ENCODE measurements around the gene STK10.

The STK10 gene

GRCh38 chr5:172104021-172104420 is 84.0 kb downstream of the STK10 start:
- Histone ChIP-seq H3K27me3 (ENCODE audit: low read depth, low read length) (no peaks in the 10 kb centered on the region), H3K4me1 (ENCODE audit: control insufficient read depth in 1 of 2, insufficient read depth in 2 of 2, low read length in 2 of 2) (peaks cover 5 to 14% of the 10 kb centered on the region in 2 donors), H3K9me3 (ENCODE audit: control insufficient read depth in 1 of 2, low read length in 2 of 2) (no peaks in the 10 kb centered on the region), H3K4me3 (ENCODE audit: low read depth in 1 of 2, low read length in 2 of 2) (no peak overlapping the region), H3K36me3 (ENCODE audit: control insufficient read depth in 1 of 2, insufficient read depth in 2 of 2, low read length in 2 of 2) (peaks cover 0 to 7% of the 10 kb centered on the region in 2 donors), H3K27ac (ENCODE audit: low read length) (peak overlapping the region; percentile 23)

GRCh38 chr5:172102913-172103626 is 85.0 kb downstream of the STK10 start:
- Histone ChIP-seq H3K36me3 (ENCODE audit: control insufficient read depth in 1 of 2, insufficient read depth in 2 of 2, low read length in 2 of 2) (peaks cover 0 to 7% of the 10 kb centered on the region in 2 donors), H3K4me1 (ENCODE audit: control insufficient read depth in 1 of 2, insufficient read depth in 2 of 2, low read length in 2 of 2) (peaks cover 5 to 14% of the 10 kb centered on the region in 2 donors), H3K9me3 (ENCODE audit: control insufficient read depth in 1 of 2, low read length in 2 of 2) (no peaks in the 10 kb centered on the region), H3K27me3 (ENCODE audit: low read depth, low read length) (no peaks in the 10 kb centered on the region), H3K4me3 (ENCODE audit: low read depth in 1 of 2, low read length in 2 of 2) (no peak overlapping the region), H3K27ac (ENCODE audit: low read length) (peak overlapping the region; percentile 23)

GRCh38 chr5:172102218-172102870 is 85.7 kb downstream of the STK10 start:
- Histone ChIP-seq H3K4me3 (ENCODE audit: low read depth in 1 of 2, low read length in 2 of 2) (no peak overlapping the region), H3K4me1 (ENCODE audit: control insufficient read depth in 1 of 2, insufficient read depth in 2 of 2, low read length in 2 of 2) (peaks cover 0 to 8% of the 10 kb centered on the region in 2 donors), H3K9me3 (ENCODE audit: control insufficient read depth in 1 of 2, low read length in 2 of 2) (no peaks in the 10 kb centered on the region), H3K36me3 (ENCODE audit: control insufficient read depth in 1 of 2, insufficient read depth in 2 of 2, low read length in 2 of 2) (peaks cover 3 to 7% of the 10 kb centered on the region in 2 donors), H3K27me3 (ENCODE audit: low read depth, low read length) (no peaks in the 10 kb centered on the region), H3K27ac (ENCODE audit: low read length) (no peak overlapping the region)

- no peak overlapping the region for H3K27ac ChIP-seq (ENCODE audit: low read length)
- peaks cover 3 to 7% of the 10 kb centered on the region in 2 donors for H3K36me3 ChIP-seq (ENCODE audit: control insufficient read depth in 1 of 2, insufficient read depth in 2 of 2, low read length in 2 of 2)
- H3K4me1 ChIP-seq (ENCODE audit: control insufficient read depth in 1 of 2, insufficient read depth in 2 of 2, low read length in 2 of 2), result peaks cover 0 to 6% of the 10 kb centered on the region in 2 donors
- no peak overlapping the region for H3K4me3 ChIP-seq (ENCODE audit: low read depth in 1 of 2, low read length in 2 of 2)
- no peaks in the 10 kb centered on the region for H3K9me3 ChIP-seq (ENCODE audit: control insufficient read depth in 1 of 2, low read length in 2 of 2)
- H3K27me3 ChIP-seq (ENCODE audit: low read depth, low read length), result no peaks in the 10 kb centered on the region
These were observed 86.3 kb downstream of the STK10 start for GRCh38 chr5:172101547-172102217.

- H3K36me3 ChIP-seq (ENCODE audit: control insufficient read depth in 1 of 2, insufficient read depth in 2 of 2, low read length in 2 of 2), result peaks cover 8 to 11% of the 10 kb centered on the region in 2 donors
These were observed 89.1 kb downstream of the STK10 start for GRCh38 chr5:172098883-172099282.

GRCh38 chr5:172098046-172098445 is 90.0 kb downstream of the STK10 start:
- Histone ChIP-seq H3K4me1 (ENCODE audit: control insufficient read depth in 1 of 2, insufficient read depth in 2 of 2, low read length in 2 of 2) (peaks cover 0 to 9% of the 10 kb centered on the region in 2 donors), H3K36me3 (ENCODE audit: control insufficient read depth in 1 of 2, insufficient read depth in 2 of 2, low read length in 2 of 2) (peaks cover 14 to 18% of the 10 kb centered on the region in 2 donors), H3K4me3 (ENCODE audit: low read depth in 1 of 2, low read length in 2 of 2) (no peak overlapping the region), H3K9me3 (ENCODE audit: control insufficient read depth in 1 of 2, low read length in 2 of 2) (no peaks in the 10 kb centered on the region), H3K27ac (ENCODE audit: low read length) (no peak overlapping the region), H3K27me3 (ENCODE audit: low read depth, low read length) (no peaks in the 10 kb centered on the region)

More at GRCh38 chr5:172098883-172099282, 89.1 kb downstream of the STK10 start:
- Histone ChIP-seq H3K4me1 (ENCODE audit: control insufficient read depth in 1 of 2, insufficient read depth in 2 of 2, low read length in 2 of 2) (peaks cover 0 to 9% of the 10 kb centered on the region in 2 donors), H3K4me3 (ENCODE audit: low read depth in 1 of 2, low read length in 2 of 2) (no peak overlapping the region), H3K27me3 (ENCODE audit: low read depth, low read length) (no peaks in the 10 kb centered on the region), H3K9me3 (ENCODE audit: control insufficient read depth in 1 of 2, low read length in 2 of 2) (no peaks in the 10 kb centered on the region), H3K27ac (ENCODE audit: low read length) (no peak overlapping the region)

- no peak overlapping the region for H3K27ac ChIP-seq (ENCODE audit: low read length)
These were observed 90.7 kb downstream of the STK10 start for GRCh38 chr5:172097356-172097755.

GRCh38 chr5:172096207-172096940 is 91.7 kb downstream of the STK10 start:
- Histone ChIP-seq H3K27me3 (ENCODE audit: low read depth, low read length) (no peaks in the 10 kb centered on the region), H3K4me1 (ENCODE audit: control insufficient read depth in 1 of 2, insufficient read depth in 2 of 2, low read length in 2 of 2) (peaks cover 0 to 3% of the 10 kb centered on the region in 2 donors), H3K4me3 (ENCODE audit: low read depth in 1 of 2, low read length in 2 of 2) (no peak overlapping the region), H3K27ac (ENCODE audit: low read length) (no peak overlapping the region), H3K9me3 (ENCODE audit: control insufficient read depth in 1 of 2, low read length in 2 of 2) (no peaks in the 10 kb centered on the region), H3K36me3 (ENCODE audit: control insufficient read depth in 1 of 2, insufficient read depth in 2 of 2, low read length in 2 of 2) (peaks cover 15% of the 10 kb centered on the region in 2 donors)

More at GRCh38 chr5:172097356-172097755, 90.7 kb downstream of the STK10 start:
- Histone ChIP-seq H3K27me3 (ENCODE audit: low read depth, low read length) (no peaks in the 10 kb centered on the region), H3K4me1 (ENCODE audit: control insufficient read depth in 1 of 2, insufficient read depth in 2 of 2, low read length in 2 of 2) (peaks cover 0 to 8% of the 10 kb centered on the region in 2 donors), H3K36me3 (ENCODE audit: control insufficient read depth in 1 of 2, insufficient read depth in 2 of 2, low read length in 2 of 2) (peaks cover 15 to 18% of the 10 kb centered on the region in 2 donors), H3K4me3 (ENCODE audit: low read depth in 1 of 2, low read length in 2 of 2) (no peak overlapping the region), H3K9me3 (ENCODE audit: control insufficient read depth in 1 of 2, low read length in 2 of 2) (no peaks in the 10 kb centered on the region)

- Histone ChIP-seq H3K9me3 (ENCODE audit: control insufficient read depth in 1 of 2, low read length in 2 of 2) (no peaks in the 10 kb centered on the region), H3K36me3 (ENCODE audit: control insufficient read depth in 1 of 2, insufficient read depth in 2 of 2, low read length in 2 of 2) (peaks cover 15% of the 10 kb centered on the region in 2 donors), H3K27ac (ENCODE audit: low read length) (no peak overlapping the region), H3K4me3 (ENCODE audit: low read depth in 1 of 2, low read length in 2 of 2) (no peak overlapping the region), H3K4me1 (ENCODE audit: control insufficient read depth in 1 of 2, insufficient read depth in 2 of 2, low read length in 2 of 2) (peaks cover 0 to 3% of the 10 kb centered on the region in 2 donors), H3K27me3 (ENCODE audit: low read depth, low read length) (no peaks in the 10 kb centered on the region)
These were observed 92.4 kb downstream of the STK10 start for GRCh38 chr5:172095368-172096206.

GRCh38 chr5:172093965-172094364 is 94.1 kb downstream of the STK10 start:
- Histone ChIP-seq H3K27ac (ENCODE audit: low read length) (no peak overlapping the region), H3K4me1 (ENCODE audit: control insufficient read depth in 1 of 2, insufficient read depth in 2 of 2, low read length in 2 of 2) (peaks cover 0 to 3% of the 10 kb centered on the region in 2 donors), H3K36me3 (ENCODE audit: control insufficient read depth in 1 of 2, insufficient read depth in 2 of 2, low read length in 2 of 2) (peaks cover 15% of the 10 kb centered on the region in 2 donors), H3K4me3 (ENCODE audit: low read depth in 1 of 2, low read length in 2 of 2) (no peak overlapping the region), H3K27me3 (ENCODE audit: low read depth, low read length) (no peaks in the 10 kb centered on the region), H3K9me3 (ENCODE audit: control insufficient read depth in 1 of 2, low read length in 2 of 2) (no peaks in the 10 kb centered on the region)

All from muscle layer of duodenum (tissue), 2 donors.